Left ventricle myocardium inferior (tissue), 1 donor: ENCODE measurements around the gene DEAF1. TPM values are rescaled to one million over a fixed set of nuclear protein-coding genes. Genes with fewer than 3 reads are reported as not detected.

Experiments
- DNase-seq: peaks from one replicate; pipeline ENCODE4 v3.0.0-alpha.2; 2020
- H3K27ac ChIP-seq: fragments of 200-600 bp; replicated peaks from 2 replicates; pipeline ENCODE4 v1.8.0; 2021
- H3K27me3 ChIP-seq: fragments of 200-600 bp; 2 replicates; pipeline ENCODE4 v1.8.0; 2021; ENCODE audit warnings: low read depth
- H3K36me3 ChIP-seq: fragments of 200-600 bp; 2 replicates; pipeline ENCODE4 v1.8.0; 2021
- H3K4me1 ChIP-seq: fragments of 200-600 bp; 2 replicates; pipeline ENCODE4 v1.8.0; 2021
- H3K4me3 ChIP-seq: fragments of 200-600 bp; 2 replicates; pipeline ENCODE4 v1.8.0; 2021; ENCODE audit warnings: mild to moderate bottlenecking, moderate library complexity
- H3K9me3 ChIP-seq: fragments of 200-600 bp; replicated peaks from 2 replicates; pipeline ENCODE4 v1.8.0; 2021
- intact Hi-C: fragments of 100-400 bp; cut with micrococcal nuclease; formaldehyde crosslinking; loops from one replicate; pipeline ENCODE4 v1.11.0; 2022
- total RNA-seq: library from RNA; stranded (reverse); fragmentation: NEBNext Ultra II Directional; extraction: Animal tissue kit (Norgen Biotek cat#: 25700); gene quantifications from one replicate; pipeline ENCODE4 v1.2.1, GENCODE V29; 2021
- TF ChIP-seq, protein P1 (sequence below): fragments of 200-600 bp; IDR thresholded peaks from 2 replicates; pipeline ENCODE4 v1.8.0; 2021; ENCODE audit warnings: antibody characterized with exemption, mild to moderate bottlenecking, borderline replicate concordance
- donor health status: DM: no; HTN: yes; CAD: no; lungs with severe emphysema.

DEAF1 gene
- total RNA-seq, 1 donor from 2014 or later: 18.1 TPM

DNA sequence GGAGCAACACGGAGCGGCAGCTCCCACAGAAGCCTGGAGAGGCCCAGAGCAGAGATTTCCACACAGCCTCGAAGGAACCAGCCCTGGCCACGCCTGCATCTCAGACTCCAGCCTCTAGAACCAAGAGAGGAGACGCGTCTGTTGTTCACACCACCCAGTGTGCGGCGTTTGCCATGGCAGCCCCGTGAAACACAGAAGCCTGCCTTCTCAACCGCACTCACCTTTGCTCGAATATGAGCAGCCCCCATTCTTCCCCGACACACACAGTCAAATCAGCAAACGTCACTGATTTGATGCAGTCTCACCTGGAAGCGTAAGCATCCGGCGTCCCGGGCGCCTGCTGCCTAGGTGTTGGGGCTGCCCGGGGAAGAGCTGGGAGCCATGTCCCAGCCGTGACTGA is 38.0 kb upstream of the DEAF1 start:
- Histone ChIP-seq H3K36me3 (no peaks in the 10 kb centered on the region), H3K4me3 (no peak overlapping the region), H3K27me3 (peaks cover 31% of the 10 kb centered on the region), H3K27ac (no peak overlapping the region), H3K4me1 (peaks cover 14% of the 10 kb centered on the region), H3K9me3 (no peaks in the 10 kb centered on the region)
- DNase-seq: no peak
- TF ChIP-seq, protein P1, sequence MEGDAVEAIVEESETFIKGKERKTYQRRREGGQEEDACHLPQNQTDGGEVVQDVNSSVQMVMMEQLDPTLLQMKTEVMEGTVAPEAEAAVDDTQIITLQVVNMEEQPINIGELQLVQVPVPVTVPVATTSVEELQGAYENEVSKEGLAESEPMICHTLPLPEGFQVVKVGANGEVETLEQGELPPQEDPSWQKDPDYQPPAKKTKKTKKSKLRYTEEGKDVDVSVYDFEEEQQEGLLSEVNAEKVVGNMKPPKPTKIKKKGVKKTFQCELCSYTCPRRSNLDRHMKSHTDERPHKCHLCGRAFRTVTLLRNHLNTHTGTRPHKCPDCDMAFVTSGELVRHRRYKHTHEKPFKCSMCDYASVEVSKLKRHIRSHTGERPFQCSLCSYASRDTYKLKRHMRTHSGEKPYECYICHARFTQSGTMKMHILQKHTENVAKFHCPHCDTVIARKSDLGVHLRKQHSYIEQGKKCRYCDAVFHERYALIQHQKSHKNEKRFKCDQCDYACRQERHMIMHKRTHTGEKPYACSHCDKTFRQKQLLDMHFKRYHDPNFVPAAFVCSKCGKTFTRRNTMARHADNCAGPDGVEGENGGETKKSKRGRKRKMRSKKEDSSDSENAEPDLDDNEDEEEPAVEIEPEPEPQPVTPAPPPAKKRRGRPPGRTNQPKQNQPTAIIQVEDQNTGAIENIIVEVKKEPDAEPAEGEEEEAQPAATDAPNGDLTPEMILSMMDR: no peak
- intact Hi-C loops: no loop called here

DNA sequence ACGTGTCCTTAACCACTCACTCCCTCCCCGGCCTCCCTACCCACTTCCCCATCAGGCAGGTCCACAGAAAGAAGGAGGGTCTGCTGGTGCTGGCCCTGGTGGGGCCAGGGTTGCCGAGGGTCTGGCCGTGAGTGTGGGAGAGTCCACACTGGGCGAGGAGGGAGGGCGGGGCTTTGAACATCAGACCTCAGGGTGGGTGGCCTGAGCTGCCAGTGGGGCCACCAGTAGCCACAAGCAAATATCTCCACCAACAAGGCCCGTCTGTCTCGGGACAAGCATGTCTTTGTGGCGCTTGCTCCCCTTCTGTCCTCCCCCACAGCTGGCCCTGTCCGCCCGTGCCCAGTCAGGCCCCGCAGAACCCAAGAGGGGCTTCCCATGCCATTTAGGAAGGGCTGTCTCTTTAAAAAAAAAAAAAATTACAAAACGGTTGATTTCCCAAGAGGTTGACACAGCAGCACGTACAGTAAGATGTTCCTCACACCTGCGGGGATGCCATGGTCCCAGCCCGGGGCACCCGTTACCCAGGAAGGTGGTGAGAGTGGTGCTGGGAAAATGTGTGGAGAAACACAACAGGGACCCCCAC is 34.6 kb upstream of the DEAF1 start:
- no peak for DNase-seq
- Histone ChIP-seq H3K4me1 (peaks cover 26% of the 10 kb centered on the region), H3K27me3 (peaks cover 65% of the 10 kb centered on the region), H3K27ac (no peak overlapping the region), H3K4me3 (no peak overlapping the region), H3K36me3 (no peaks in the 10 kb centered on the region), H3K9me3 (no peaks in the 10 kb centered on the region)
- intact Hi-C loops: loop anchor here (10.0 kb wide), 1 partner anchor 65 kb away; no protein-coding TSS in a partner anchor
- TF ChIP-seq, protein P1: no peak

GRCh38 chr11:728901-729491 is 34.0 kb upstream of the DEAF1 start:
- Histone ChIP-seq H3K9me3 (no peaks in the 10 kb centered on the region), H3K36me3 (no peaks in the 10 kb centered on the region), H3K4me3 (no peak overlapping the region), H3K4me1 (peaks cover 26% of the 10 kb centered on the region), H3K27me3 (peaks cover 71% of the 10 kb centered on the region), H3K27ac (no peak overlapping the region)
- TF ChIP-seq, protein P1: no peak
- intact Hi-C loops: loop anchor here (10.0 kb wide), 1 partner anchor 64 kb away; no protein-coding TSS in a partner anchor
- DNase-seq: no peak

- Histone ChIP-seq H3K27me3 (peaks cover 77% of the 10 kb centered on the region), H3K9me3 (no peaks in the 10 kb centered on the region), H3K4me3 (no peak overlapping the region), H3K27ac (peak overlapping the region; percentile 27), H3K4me1 (peaks cover 26% of the 10 kb centered on the region), H3K36me3 (no peaks in the 10 kb centered on the region)
- TF ChIP-seq, protein P1: peak; percentile 95
- DNase-seq: peak; percentile 78
- intact Hi-C loops: loop anchor here (10.0 kb wide), 1 partner anchor 63 kb away; no protein-coding TSS in a partner anchor
These were observed 33.1 kb upstream of the DEAF1 start for GRCh38 chr11:727859-728748.

GRCh38 chr11:727281-727701 is 32.3 kb upstream of the DEAF1 start:
- no peak overlapping the region for H3K4me3 ChIP-seq
- peaks cover 26% of the 10 kb centered on the region for H3K4me1 ChIP-seq
- H3K9me3 ChIP-seq: no peaks in the 10 kb centered on the region
- peak overlapping the region; percentile 16 for H3K27ac ChIP-seq
- no peaks in the 10 kb centered on the region for H3K36me3 ChIP-seq
- intact Hi-C loops: loop anchor here (10.0 kb wide), 1 partner anchor 62 kb away; no protein-coding TSS in a partner anchor
- no peak for DNase-seq
- H3K27me3 ChIP-seq: peaks cover 77% of the 10 kb centered on the region
- TF ChIP-seq, protein P1: no peak
